ENCODE measurements around the gene NAXE. TPM values are rescaled to one million over a fixed set of nuclear protein-coding genes. Genes with fewer than 3 reads are reported as not detected.

Gene NAXE
- total RNA-seq, 5 donors from 2014 or later (not counting 1 experiment from before 2014, with no cell fraction given): 32.4 to 47.7 (median 41.7) TPM

- H3K27ac ChIP-seq (ENCODE audit: low read length): no peak within 1 kb of the TSS
- Mint-ChIP-seq H3K27me3 (peaks cover 58 to 64% of the 10 kb centered on the region in 2 donors), H3K27ac (no peak within 1 kb of the TSS), H3K9me3 (no peaks in the 10 kb centered on the region), H3K4me3 (no peak within 1 kb of the TSS), H3K4me1 (peaks cover 0 to 7% (median 6%) of the 10 kb centered on the region in 3 donors), H3K36me3 (no peaks in the 10 kb centered on the region)
- peaks cover 0 to 4% of the 10 kb centered on the region in 2 experiments for H3K4me1 ChIP-seq (ENCODE audit: control insufficient read depth in 1 of 2, extremely low read depth in 1 of 2, insufficient read depth in 2 of 2, low read length in 2 of 2)
- H3K27me3 ChIP-seq (replicated peaks in 1 of 2; ENCODE audit: control insufficient read depth in 2 of 2, extremely low read depth in 1 of 2, insufficient read depth in 2 of 2, low read length in 1 of 2): peaks cover 20 to 63% of the 10 kb centered on the region in 2 experiments
- POLR2A ChIA-PET: no interaction called here
- H3K9me3 ChIP-seq: no peaks in the 10 kb centered on the region
- ATAC-seq (replicated peaks in 1 of 4): no peak
- H3K4me3 ChIP-seq (ENCODE audit: control insufficient read depth in 1 of 2, extremely low read depth in 1 of 2, low read length in 1 of 2): no peak within 1 kb of the TSS
- CTCF ChIA-PET: interaction anchor here (0.6 to 1.2 kb wide), 4 partner anchors 22 to 178 kb away, joined by 3 to 5 read pairs (median 4); no protein-coding TSS in a partner anchor
- H3K36me3 ChIP-seq (ENCODE audit: control insufficient read depth in 2 of 2, extremely low read depth in 1 of 2, insufficient read depth in 1 of 2, low read length in 1 of 2): no peaks in the 10 kb centered on the region
- DNase-seq: peak in 5 of 35 experiments; percentile 17 to 45 (median 27)
- WGBS (ENCODE audit: insufficient coverage): 6% methylated on average over 4 of the region's 7 CpGs
These were observed 27.4 kb downstream of the NAXE start, which contains the start of gene HAPLN2 for GRCh38 chr1:156618853-156619581. Gene HAPLN2 (plus strand): TSS chr1:156619415. CDS start chr1:156623491, 4,076 bp downstream.

GRCh38 chr1:156619582-156619955 lies 28.0 kb downstream of the NAXE start:
- H3K9me3 Mint-ChIP-seq: no peaks in the 10 kb centered on the region
- peaks cover 58 to 61% of the 10 kb centered on the region in 2 donors for H3K27me3 Mint-ChIP-seq
- H3K27me3 ChIP-seq (replicated peaks in 1 of 2; ENCODE audit: control insufficient read depth in 2 of 2, extremely low read depth in 1 of 2, insufficient read depth in 2 of 2, low read length in 1 of 2): peaks cover 20 to 68% of the 10 kb centered on the region in 2 experiments
- H3K4me1 Mint-ChIP-seq: peaks cover 3 to 9% (median 6%) of the 10 kb centered on the region in 3 donors
- DNase-seq: no peak
- 43% methylated on average over 3 of the region's 6 CpGs for WGBS (ENCODE audit: insufficient coverage)
- H3K27ac Mint-ChIP-seq: no peak overlapping the region
- no peak for ATAC-seq (replicated peaks in 1 of 4)
- H3K36me3 Mint-ChIP-seq: no peaks in the 10 kb centered on the region
- no peak overlapping the region for H3K27ac ChIP-seq (ENCODE audit: low read length)
- H3K36me3 ChIP-seq (ENCODE audit: control insufficient read depth in 2 of 2, extremely low read depth in 1 of 2, insufficient read depth in 1 of 2, low read length in 1 of 2): no peaks in the 10 kb centered on the region
- peaks cover 0 to 9% of the 10 kb centered on the region in 2 experiments for H3K4me1 ChIP-seq (ENCODE audit: control insufficient read depth in 1 of 2, extremely low read depth in 1 of 2, insufficient read depth in 2 of 2, low read length in 2 of 2)
- H3K4me3 ChIP-seq (ENCODE audit: control insufficient read depth in 1 of 2, extremely low read depth in 1 of 2, low read length in 1 of 2): no peak overlapping the region
- ChIA-PET CTCF (interaction anchor here in 1 of 2 donors (0.9 to 1.2 kb wide), 2 partner anchors 94 to 177 kb away, joined by 3 read pairs; no protein-coding TSS in a partner anchor), POLR2A (no interaction called here)
- H3K4me3 Mint-ChIP-seq: no peak overlapping the region
- H3K9me3 ChIP-seq: no peaks in the 10 kb centered on the region

- peaks cover 19 to 72% of the 10 kb centered on the region in 2 experiments for H3K27me3 ChIP-seq (replicated peaks in 1 of 2; ENCODE audit: control insufficient read depth in 2 of 2, extremely low read depth in 1 of 2, insufficient read depth in 2 of 2, low read length in 1 of 2)
- Mint-ChIP-seq H3K9me3 (no peaks in the 10 kb centered on the region), H3K4me1 (peaks cover 13 to 18% (median 14%) of the 10 kb centered on the region in 3 donors), H3K4me3 (peak overlapping the region in 2 of 3 donors; percentile 48 to 56), H3K27me3 (peaks cover 58 to 65% of the 10 kb centered on the region in 2 donors), H3K36me3 (no peaks in the 10 kb centered on the region), H3K27ac (no peak overlapping the region)
- CTCF ChIA-PET: interaction anchor here in 1 of 2 donors (0.6 to 1.0 kb wide), 2 partner anchors 67 to 152 kb away, joined by 3 read pairs; no protein-coding TSS in a partner anchor
- no peak for DNase-seq
- H3K9me3 ChIP-seq: no peaks in the 10 kb centered on the region
- no peak for ATAC-seq (replicated peaks in 1 of 4)
- POLR2A ChIA-PET: no interaction called here
- peaks cover 0 to 24% of the 10 kb centered on the region in 2 experiments for H3K4me1 ChIP-seq (ENCODE audit: control insufficient read depth in 1 of 2, extremely low read depth in 1 of 2, insufficient read depth in 2 of 2, low read length in 2 of 2)
- 100% methylated on average over 3 of the region's 6 CpGs for WGBS (ENCODE audit: insufficient coverage)
- no peak overlapping the region for H3K27ac ChIP-seq (ENCODE audit: low read length)
- no peaks in the 10 kb centered on the region for H3K36me3 ChIP-seq (ENCODE audit: control insufficient read depth in 2 of 2, extremely low read depth in 1 of 2, insufficient read depth in 1 of 2, low read length in 1 of 2)
- H3K4me3 ChIP-seq (ENCODE audit: control insufficient read depth in 1 of 2, extremely low read depth in 1 of 2, low read length in 1 of 2): no peak overlapping the region
These were observed 31.2 kb downstream of the NAXE start for GRCh38 chr1:156622581-156623297.

GRCh38 chr1:156623946-156624813 lies 32.6 kb downstream of the NAXE start:
- Mint-ChIP-seq H3K4me1 (peaks cover 13 to 18% (median 14%) of the 10 kb centered on the region in 3 donors), H3K36me3 (no peaks in the 10 kb centered on the region), H3K27ac (no peak overlapping the region), H3K27me3 (peaks cover 58 to 65% of the 10 kb centered on the region in 2 donors), H3K9me3 (no peaks in the 10 kb centered on the region), H3K4me3 (peak overlapping the region; percentile 41 to 69 (median 58))
- Histone ChIP-seq H3K36me3 (ENCODE audit: control insufficient read depth in 2 of 2, extremely low read depth in 1 of 2, insufficient read depth in 1 of 2, low read length in 1 of 2) (no peaks in the 10 kb centered on the region), H3K27ac (ENCODE audit: low read length) (no peak overlapping the region), H3K9me3 (no peaks in the 10 kb centered on the region), H3K27me3 (replicated peaks in 1 of 2; ENCODE audit: control insufficient read depth in 2 of 2, extremely low read depth in 1 of 2, insufficient read depth in 2 of 2, low read length in 1 of 2) (peaks cover 19 to 66% of the 10 kb centered on the region in 2 experiments), H3K4me3 (ENCODE audit: control insufficient read depth in 1 of 2, extremely low read depth in 1 of 2, low read length in 1 of 2) (peak overlapping the region; percentile 35 to 69), H3K4me1 (ENCODE audit: control insufficient read depth in 1 of 2, extremely low read depth in 1 of 2, insufficient read depth in 2 of 2, low read length in 2 of 2) (peaks cover 0 to 24% of the 10 kb centered on the region in 2 experiments)
- POLR2A ChIA-PET: no interaction called here
- CTCF ChIA-PET: interaction anchor here (0.8 to 1.4 kb wide), 9 partner anchors 12 to 123 kb away, joined by 3 to 10 read pairs (median 4); partner anchors contain the start of genes GPATCH4 (in 1 of the 2) and MEF2D (in 1 of the 2)
- ATAC-seq (replicated peaks in 1 of 4): peak; percentile 51 to 58 (median 53)
- 3% methylated on average over 86 of the region's 87 CpGs for WGBS (ENCODE audit: insufficient coverage)
- peak in 12 of 35 experiments; percentile 10 to 52 (median 32) for DNase-seq

- DNase-seq (peak in 2 of 35 experiments; percentile 17 to 25), ATAC-seq (replicated peaks in 1 of 4) (peak in 3 of 4 experiments; percentile 10 to 28 (median 23))
- WGBS (ENCODE audit: insufficient coverage): 7% methylated on average over 50 of the region's 55 CpGs
- CTCF ChIA-PET: interaction anchor here (0.6 to 1.4 kb wide), 10 partner anchors 14 to 124 kb away, joined by 3 to 10 read pairs (median 4); partner anchors contain the start of genes GPATCH4 (in 1 of the 2) and MEF2D (in 1 of the 2)
- POLR2A ChIA-PET: no interaction called here
- Histone ChIP-seq H3K36me3 (ENCODE audit: control insufficient read depth in 2 of 2, extremely low read depth in 1 of 2, insufficient read depth in 1 of 2, low read length in 1 of 2) (no peaks in the 10 kb centered on the region), H3K4me1 (ENCODE audit: control insufficient read depth in 1 of 2, extremely low read depth in 1 of 2, insufficient read depth in 2 of 2, low read length in 2 of 2) (peaks cover 0 to 24% of the 10 kb centered on the region in 2 experiments), H3K9me3 (no peaks in the 10 kb centered on the region), H3K27me3 (replicated peaks in 1 of 2; ENCODE audit: control insufficient read depth in 2 of 2, extremely low read depth in 1 of 2, insufficient read depth in 2 of 2, low read length in 1 of 2) (peaks cover 17 to 59% of the 10 kb centered on the region in 2 experiments), H3K4me3 (ENCODE audit: control insufficient read depth in 1 of 2, extremely low read depth in 1 of 2, low read length in 1 of 2) (peak overlapping the region; percentile 19 to 69), H3K27ac (ENCODE audit: low read length) (no peak overlapping the region)
- Mint-ChIP-seq H3K27me3 (peaks cover 52 to 63% of the 10 kb centered on the region in 2 donors), H3K4me1 (peaks cover 13 to 17% (median 14%) of the 10 kb centered on the region in 3 donors), H3K9me3 (no peaks in the 10 kb centered on the region), H3K4me3 (peak overlapping the region; percentile 49 to 69 (median 58)), H3K36me3 (no peaks in the 10 kb centered on the region), H3K27ac (no peak overlapping the region)
These were observed 33.3 kb downstream of the NAXE start for GRCh38 chr1:156624814-156625435.
